Measurements from ENCODE around the gene PLCD1. TPM values are rescaled to one million over a fixed set of nuclear protein-coding genes. Genes with fewer than 3 reads are reported as not detected.

PLCD1 gene
- total and polyA plus RNA-seq, 2 donors (not counting 1 experiment from before 2014, with no cell fraction given), result 8.2 to 47.2 TPM

GRCh38 chr3:38022896-38023709 is 6.3 kb downstream of the PLCD1 start:
- H3K27ac ChIP-seq (ENCODE audit: insufficient read depth, low read length), result no peak overlapping the region
- H3K4me2 ChIP-seq (ENCODE audit: extremely low read depth, insufficient read depth, low read length), result no peak overlapping the region
- no peak for DNase-seq (ENCODE audit: low read depth in 2 of 2)
- H3K4me3 ChIP-seq (replicated peaks in 1 of 4; ENCODE audit: control extremely low read depth in 1 of 4, insufficient read depth in 1 of 4, low read depth in 3 of 4, low read length in 4 of 4), result peak overlapping the region in 1 of 4 experiments; percentile 83
- no peaks in the 10 kb centered on the region for H3K79me2 ChIP-seq (ENCODE audit: control insufficient read depth, insufficient read depth, low read length)
- H2AFZ ChIP-seq (ENCODE audit: low read length), result no peak overlapping the region
- H3K9me3 ChIP-seq (ENCODE audit: control insufficient read depth, insufficient read depth, low read depth, low read length), result no peaks in the 10 kb centered on the region
- no peak overlapping the region for H3K9ac ChIP-seq (ENCODE audit: insufficient read depth, low read length)
- no peaks in the 10 kb centered on the region for H3K27me3 ChIP-seq (ENCODE audit: control insufficient read depth, insufficient read depth, low read length)
- H4K20me1 ChIP-seq (ENCODE audit: control insufficient read depth, extremely low read depth, insufficient read depth, low read length), result no peaks in the 10 kb centered on the region
- TF ChIP-seq CTCF (conservative IDR thresholded peaks at IDR 0.05 in 1 of 2, IDR thresholded peaks at IDR 0.05 in 1 of 2; ENCODE audit: low read depth in 1 of 2, low read length in 2 of 2), result no peak
- TF ChIP-seq EZH2 (IDR thresholded peaks at IDR 0.05; ENCODE audit: low read length, missing control alignments), result no peak
- no peaks in the 10 kb centered on the region for H3K36me3 ChIP-seq (ENCODE audit: control insufficient read depth, insufficient read depth, low read length)
- peaks cover 3% of the 10 kb centered on the region for H3K4me1 ChIP-seq (ENCODE audit: control insufficient read depth, extremely low read depth, insufficient read depth, low read length)

GRCh38 chr3:38022301-38022700 is 7.1 kb downstream of the PLCD1 start:
- Histone ChIP-seq H3K79me2 (ENCODE audit: control insufficient read depth, insufficient read depth, low read length) (no peaks in the 10 kb centered on the region), H3K4me3 (replicated peaks in 1 of 4; ENCODE audit: control extremely low read depth in 1 of 4, insufficient read depth in 1 of 4, low read depth in 3 of 4, low read length in 4 of 4) (no peak overlapping the region), H3K36me3 (ENCODE audit: control insufficient read depth, insufficient read depth, low read length) (no peaks in the 10 kb centered on the region), H3K4me2 (ENCODE audit: extremely low read depth, insufficient read depth, low read length) (no peak overlapping the region), H3K9ac (ENCODE audit: insufficient read depth, low read length) (no peak overlapping the region), H3K4me1 (ENCODE audit: control insufficient read depth, extremely low read depth, insufficient read depth, low read length) (peaks cover 3% of the 10 kb centered on the region), H3K9me3 (ENCODE audit: control insufficient read depth, insufficient read depth, low read depth, low read length) (no peaks in the 10 kb centered on the region), H3K27ac (ENCODE audit: insufficient read depth, low read length) (no peak overlapping the region), H4K20me1 (ENCODE audit: control insufficient read depth, extremely low read depth, insufficient read depth, low read length) (no peaks in the 10 kb centered on the region), H2AFZ (ENCODE audit: low read length) (no peak overlapping the region), H3K27me3 (ENCODE audit: control insufficient read depth, insufficient read depth, low read length) (no peaks in the 10 kb centered on the region)
- TF ChIP-seq EZH2 (IDR thresholded peaks at IDR 0.05; ENCODE audit: low read length, missing control alignments) (no peak), CTCF (conservative IDR thresholded peaks at IDR 0.05 in 1 of 2, IDR thresholded peaks at IDR 0.05 in 1 of 2; ENCODE audit: low read depth in 1 of 2, low read length in 2 of 2) (no peak)
- DNase-seq (ENCODE audit: low read depth in 2 of 2), result no peak

GRCh38 chr3:38021196-38021595 is 8.2 kb downstream of the PLCD1 start:
- Histone ChIP-seq H3K79me2 (ENCODE audit: control insufficient read depth, insufficient read depth, low read length) (no peaks in the 10 kb centered on the region), H3K9ac (ENCODE audit: insufficient read depth, low read length) (no peak overlapping the region), H3K27me3 (ENCODE audit: control insufficient read depth, insufficient read depth, low read length) (no peaks in the 10 kb centered on the region), H2AFZ (ENCODE audit: low read length) (no peak overlapping the region), H3K4me1 (ENCODE audit: control insufficient read depth, extremely low read depth, insufficient read depth, low read length) (peaks cover 3% of the 10 kb centered on the region), H3K9me3 (ENCODE audit: control insufficient read depth, insufficient read depth, low read depth, low read length) (no peaks in the 10 kb centered on the region), H4K20me1 (ENCODE audit: control insufficient read depth, extremely low read depth, insufficient read depth, low read length) (no peaks in the 10 kb centered on the region), H3K36me3 (ENCODE audit: control insufficient read depth, insufficient read depth, low read length) (peaks cover 4% of the 10 kb centered on the region), H3K4me3 (replicated peaks in 1 of 4; ENCODE audit: control extremely low read depth in 1 of 4, insufficient read depth in 1 of 4, low read depth in 3 of 4, low read length in 4 of 4) (no peak overlapping the region), H3K4me2 (ENCODE audit: extremely low read depth, insufficient read depth, low read length) (no peak overlapping the region), H3K27ac (ENCODE audit: insufficient read depth, low read length) (no peak overlapping the region)
- TF ChIP-seq CTCF (conservative IDR thresholded peaks at IDR 0.05 in 1 of 2, IDR thresholded peaks at IDR 0.05 in 1 of 2; ENCODE audit: low read depth in 1 of 2, low read length in 2 of 2) (no peak), EZH2 (IDR thresholded peaks at IDR 0.05; ENCODE audit: low read length, missing control alignments) (no peak)
- DNase-seq (ENCODE audit: low read depth in 2 of 2), result no peak
